ENCODE measurements around the gene GLG1.
"Not testable (repeated sequence)": the region's sequence is repeated elsewhere in the genome, so short reads cannot be mapped to it uniquely, and the experiment has no call there.

GLG1 gene

GRCh38 chr16:74575175-74575806, 31.6 kb downstream of the GLG1 start:
- DNase-seq (ENCODE audit: low read depth in 2 of 2), result no peak

GRCh38 chr16:74574146-74574545, 32.8 kb downstream of the GLG1 start:
- DNase-seq (ENCODE audit: low read depth in 2 of 2), result no peak

GRCh38 chr16:74573622-74574021, 33.3 kb downstream of the GLG1 start:
- DNase-seq (ENCODE audit: low read depth in 2 of 2), result no peak

- no peak for DNase-seq (ENCODE audit: low read depth in 2 of 2)
These were observed 36.3 kb downstream of the GLG1 start for GRCh38 chr16:74570412-74571301.

GRCh38 chr16:74568961-74569631, 37.8 kb downstream of the GLG1 start:
- DNase-seq (ENCODE audit: low read depth in 2 of 2), result no peak

GRCh38 chr16:74567901-74568300, 39.0 kb downstream of the GLG1 start:
- no peak for DNase-seq (ENCODE audit: low read depth in 2 of 2)

- DNase-seq (ENCODE audit: low read depth in 2 of 2), result no peak
These were observed 41.5 kb downstream of the GLG1 start for GRCh38 chr16:74565378-74565777.

- no peak for DNase-seq (ENCODE audit: low read depth in 2 of 2)
These were observed 42.4 kb downstream of the GLG1 start for GRCh38 chr16:74564451-74564984.

- peak in 1 of 2 experiments; percentile 6 for DNase-seq (ENCODE audit: low read depth in 2 of 2)
These were observed 43.1 kb downstream of the GLG1 start for GRCh38 chr16:74563828-74564263.

- DNase-seq (ENCODE audit: low read depth in 2 of 2), result no peak
These were observed 44.8 kb downstream of the GLG1 start for GRCh38 chr16:74562117-74562516.

GRCh38 chr16:74561626-74562025, 45.3 kb downstream of the GLG1 start:
- DNase-seq (ENCODE audit: low read depth in 2 of 2), result no peak

GRCh38 chr16:74560912-74561311, 46.0 kb downstream of the GLG1 start:
- DNase-seq (ENCODE audit: low read depth in 2 of 2), result no peak

- no peak for DNase-seq (ENCODE audit: low read depth in 2 of 2)
These were observed 48.0 kb downstream of the GLG1 start for GRCh38 chr16:74558873-74559272.

GRCh38 chr16:74557275-74557674, 49.6 kb downstream of the GLG1 start:
- DNase-seq (ENCODE audit: low read depth in 2 of 2), result no peak

GRCh38 chr16:74556375-74556922, 50.5 kb downstream of the GLG1 start:
- no peak for DNase-seq (ENCODE audit: low read depth in 2 of 2)

- DNase-seq (ENCODE audit: low read depth in 2 of 2), result not testable (repeated sequence)
These were observed 54.6 kb downstream of the GLG1 start for GRCh38 chr16:74552357-74552756.

GRCh38 chr16:74550227-74551019, 56.5 kb downstream of the GLG1 start:
- not testable (repeated sequence) for DNase-seq (ENCODE audit: low read depth in 2 of 2)

- not testable (repeated sequence) for DNase-seq (ENCODE audit: low read depth in 2 of 2)
These were observed 60.8 kb downstream of the GLG1 start for GRCh38 chr16:74546112-74546511.

GRCh38 chr16:74542911-74543578, 63.9 kb downstream of the GLG1 start:
- DNase-seq (ENCODE audit: low read depth in 2 of 2), result not testable (repeated sequence)

GRCh38 chr16:74540663-74541062, 66.3 kb downstream of the GLG1 start:
- not testable (repeated sequence) for DNase-seq (ENCODE audit: low read depth in 2 of 2)
